SH-SY5Y (cell line): ENCODE data around the gene RABIF.

Experiments used
- GATA2 ChIP-seq: IDR thresholded peaks from 2 replicates; pipeline ENCODE4 v1.6.1; 2011; ENCODE audit warnings: mild to moderate bottlenecking, low read depth, low read length
- GATA3 ChIP-seq: IDR thresholded peaks from 2 replicates; pipeline ENCODE4 v1.6.1; 2011; ENCODE audit warnings: low read depth, mild to moderate bottlenecking, low read length, moderate library complexity

- no peak for TF ChIP-seq GATA3
- no peak for TF ChIP-seq GATA2
Measured at GRCh38 chr1:202862679-202863560, 26.0 kb downstream of the RABIF start.
